HS-27A (cell line): ENCODE measurements around the gene ACBD6.
"Not testable (repeated sequence)": the region's sequence is repeated elsewhere in the genome, so short reads cannot be mapped to it uniquely, and the experiment has no call there.

ENCODE experiments used
- DNase-seq: peaks from one replicate; pipeline ENCODE4 v3.0.0-alpha.2; 2012; ENCODE audit warnings: low read depth, missing footprints

The ACBD6 gene, protein sequence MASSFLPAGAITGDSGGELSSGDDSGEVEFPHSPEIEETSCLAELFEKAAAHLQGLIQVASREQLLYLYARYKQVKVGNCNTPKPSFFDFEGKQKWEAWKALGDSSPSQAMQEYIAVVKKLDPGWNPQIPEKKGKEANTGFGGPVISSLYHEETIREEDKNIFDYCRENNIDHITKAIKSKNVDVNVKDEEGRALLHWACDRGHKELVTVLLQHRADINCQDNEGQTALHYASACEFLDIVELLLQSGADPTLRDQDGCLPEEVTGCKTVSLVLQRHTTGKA

DNA sequence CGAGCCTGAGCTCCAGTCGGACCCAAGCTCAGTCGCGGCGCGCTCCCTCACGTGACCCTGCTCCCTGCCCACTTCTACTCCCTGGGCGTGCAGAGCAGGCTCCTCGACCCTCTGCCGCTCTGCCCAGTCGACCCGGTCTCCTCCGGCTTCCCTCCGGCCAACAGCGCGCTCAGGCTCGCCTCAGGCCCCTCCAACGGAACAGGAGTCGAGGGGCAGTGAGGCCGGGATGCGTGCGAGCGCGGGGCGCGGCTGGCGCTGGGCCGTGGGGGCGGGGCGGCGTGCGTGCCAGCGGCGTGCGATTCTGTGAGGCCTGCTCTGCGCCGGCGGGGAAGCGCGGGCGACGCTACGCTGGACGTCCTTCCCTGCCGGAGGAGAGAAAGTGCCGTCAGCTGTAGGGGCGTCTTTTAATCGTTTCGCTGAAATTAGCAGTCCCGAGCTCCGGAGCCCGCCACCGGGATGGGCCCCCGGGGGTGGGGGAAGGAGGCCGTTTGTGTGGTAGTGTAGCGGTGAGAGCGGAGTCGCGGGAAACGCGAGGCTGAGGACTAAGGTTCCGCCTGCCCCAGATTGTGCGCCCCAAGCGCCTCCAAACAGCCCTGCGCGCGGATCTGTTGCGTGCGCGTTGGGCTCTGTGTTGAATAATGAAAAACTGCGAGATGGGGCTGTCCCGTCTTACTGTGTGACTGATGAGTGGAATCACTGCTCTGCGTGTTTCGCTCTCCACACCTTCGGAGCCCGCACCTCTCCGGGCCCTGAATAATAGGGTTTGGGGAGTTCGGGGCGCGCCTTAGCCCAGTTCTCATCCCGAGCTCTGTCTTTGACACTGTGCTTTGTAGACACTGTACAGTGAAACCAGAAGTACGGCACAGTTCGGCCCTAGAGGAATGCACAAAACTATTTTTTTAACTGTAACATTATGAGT is at the start of gene ACBD6:
Gene ACBD6, minus strand, starts transcription at position 217 of the 919 bp plus-strand sequence. CDS start 311 bp downstream, outside the sequence.
- DNase-seq, result peak; percentile 75

DNA sequence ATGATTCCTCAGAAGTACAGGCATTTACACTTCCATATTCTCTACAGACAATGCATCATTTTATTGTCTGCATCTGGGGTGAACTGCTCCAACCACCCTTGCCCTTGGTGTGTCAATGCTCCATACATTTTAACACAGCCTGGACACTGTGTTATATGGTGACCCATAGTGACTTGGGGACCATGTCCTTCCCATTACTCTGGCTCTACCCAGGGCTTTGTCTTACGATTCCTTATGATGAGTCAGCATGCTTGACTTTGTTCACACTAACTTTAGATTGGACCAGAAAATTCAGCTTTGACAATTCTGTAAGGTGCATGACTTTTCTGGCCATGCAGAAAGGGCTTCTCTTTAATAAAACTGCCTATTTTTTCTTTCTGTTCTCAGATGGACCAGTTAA is 49.6 kb upstream of the ACBD6 start:
- DNase-seq, result no peak

DNA sequence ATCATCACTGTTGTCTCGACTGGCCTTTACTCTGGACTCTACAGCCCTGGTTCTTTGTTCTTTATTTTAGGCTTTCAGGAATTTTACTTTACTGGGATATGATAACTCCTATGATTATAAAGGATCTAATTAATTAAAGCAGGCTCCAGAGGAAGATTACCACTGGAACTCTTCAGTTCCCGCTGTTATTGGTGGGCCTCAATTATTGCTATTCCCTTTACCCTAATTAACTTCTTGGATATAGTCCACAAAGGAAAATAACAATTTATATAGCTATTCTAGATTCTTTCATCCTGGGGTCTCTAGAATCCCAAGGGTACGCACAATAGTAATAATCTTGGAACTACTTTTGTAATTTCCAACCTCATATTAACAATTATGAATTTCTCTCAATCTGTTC is 47.9 kb upstream of the ACBD6 start:
- DNase-seq, result no peak

DNA sequence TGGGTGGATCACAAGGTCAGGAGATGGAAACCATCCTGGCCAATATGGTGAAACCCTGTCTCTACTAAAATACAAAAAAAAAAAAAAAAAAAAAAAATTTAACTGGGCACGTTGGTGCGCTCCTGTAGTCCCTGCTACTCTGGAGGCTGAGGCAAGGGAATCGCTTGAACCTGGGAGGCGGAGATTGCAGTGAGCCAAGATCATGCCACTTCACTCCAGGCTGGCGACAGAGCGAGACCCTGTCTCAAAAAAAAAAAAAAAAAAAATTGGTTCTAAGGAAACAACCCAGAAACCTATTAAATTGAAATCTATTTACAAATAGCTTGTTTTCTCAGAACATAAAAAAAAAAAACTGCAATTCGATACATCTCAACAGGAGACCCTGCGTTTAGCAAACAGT is 47.4 kb upstream of the ACBD6 start:
- DNase-seq, result not testable (repeated sequence)

DNA sequence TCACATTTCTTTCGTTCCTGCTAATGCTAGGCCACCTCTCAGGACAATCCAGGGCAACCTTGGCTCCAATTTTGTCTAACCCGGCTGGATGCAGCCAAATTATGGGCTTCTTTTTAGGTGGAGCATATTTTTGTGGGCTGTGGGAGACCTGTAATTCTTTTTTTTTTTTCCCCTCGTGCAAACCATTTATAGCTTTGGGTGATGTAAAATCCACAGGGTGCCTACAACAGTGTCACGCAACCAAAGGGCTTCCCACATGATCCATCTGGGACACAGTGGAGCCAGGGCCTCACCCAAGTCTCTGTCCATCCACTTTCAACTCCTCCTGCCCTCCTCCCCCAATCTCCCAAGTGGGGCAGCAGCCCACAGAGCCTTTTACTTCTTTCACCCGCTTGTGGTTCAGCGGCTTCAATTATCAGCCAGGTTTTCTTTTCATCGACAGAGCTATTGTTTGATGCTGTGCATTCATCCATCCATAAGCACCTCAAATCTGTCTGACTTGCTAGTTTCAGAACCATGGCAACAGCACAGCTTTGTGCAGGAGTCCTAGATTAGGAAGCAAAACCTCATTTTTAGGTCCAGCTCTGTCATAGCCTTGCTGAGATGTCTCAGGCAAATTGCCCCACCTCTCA is 46.4 kb upstream of the ACBD6 start:
- DNase-seq, result no peak

DNA sequence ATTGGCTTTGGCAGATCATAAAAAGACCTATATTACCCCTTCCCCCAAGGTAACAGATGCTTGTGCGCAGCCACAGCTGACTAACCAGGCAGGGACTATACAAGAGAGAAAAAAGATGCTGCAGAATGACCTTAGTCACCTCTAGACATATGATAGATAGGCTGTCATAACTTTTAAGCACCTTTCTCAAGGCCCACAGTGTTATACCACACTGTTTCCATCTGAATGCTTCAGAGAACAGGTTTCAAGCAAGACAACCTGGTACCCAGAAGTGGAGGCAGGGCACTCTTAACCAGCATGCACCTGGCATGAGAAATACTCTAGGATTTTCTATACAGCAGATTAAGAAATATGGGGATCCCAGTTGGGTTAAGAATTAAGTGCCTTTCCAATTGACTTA is 43.6 kb upstream of the ACBD6 start:
- no peak for DNase-seq

DNA sequence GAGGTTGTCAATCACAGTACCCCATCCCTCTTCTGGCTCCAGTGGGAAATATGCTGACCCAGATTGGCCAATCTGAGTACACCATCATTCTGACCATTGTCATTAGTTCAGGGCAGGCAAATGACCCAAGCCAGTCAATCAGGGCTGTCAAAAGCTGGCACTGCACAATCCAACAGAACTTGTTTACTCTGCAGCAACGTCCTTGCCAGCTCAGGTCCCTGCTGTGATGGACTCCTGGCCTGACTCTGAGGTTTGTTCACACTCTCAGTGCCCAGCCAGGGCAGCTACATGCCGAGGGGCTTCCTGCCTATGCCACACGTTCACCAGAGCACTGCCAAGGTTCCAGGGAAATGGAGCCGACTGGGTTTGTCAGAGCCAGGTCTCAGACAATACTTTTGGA is 41.7 kb upstream of the ACBD6 start:
- no peak for DNase-seq

DNA sequence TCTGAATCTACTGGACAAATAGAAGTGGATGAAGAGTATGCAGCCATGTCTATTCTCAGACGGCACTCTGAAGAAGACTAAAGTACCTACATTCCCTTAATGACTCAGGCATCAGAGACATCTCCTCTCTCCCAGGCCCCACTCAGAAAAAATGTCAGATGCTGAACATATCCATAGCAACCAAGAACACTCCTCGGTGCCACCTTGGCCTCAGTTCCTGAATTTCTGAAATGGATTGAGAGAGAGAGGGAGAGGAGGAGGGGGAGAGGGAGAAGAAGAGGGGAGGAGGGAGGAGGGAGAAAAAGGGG is 40.4 kb upstream of the ACBD6 start:
- no peak for DNase-seq

DNA sequence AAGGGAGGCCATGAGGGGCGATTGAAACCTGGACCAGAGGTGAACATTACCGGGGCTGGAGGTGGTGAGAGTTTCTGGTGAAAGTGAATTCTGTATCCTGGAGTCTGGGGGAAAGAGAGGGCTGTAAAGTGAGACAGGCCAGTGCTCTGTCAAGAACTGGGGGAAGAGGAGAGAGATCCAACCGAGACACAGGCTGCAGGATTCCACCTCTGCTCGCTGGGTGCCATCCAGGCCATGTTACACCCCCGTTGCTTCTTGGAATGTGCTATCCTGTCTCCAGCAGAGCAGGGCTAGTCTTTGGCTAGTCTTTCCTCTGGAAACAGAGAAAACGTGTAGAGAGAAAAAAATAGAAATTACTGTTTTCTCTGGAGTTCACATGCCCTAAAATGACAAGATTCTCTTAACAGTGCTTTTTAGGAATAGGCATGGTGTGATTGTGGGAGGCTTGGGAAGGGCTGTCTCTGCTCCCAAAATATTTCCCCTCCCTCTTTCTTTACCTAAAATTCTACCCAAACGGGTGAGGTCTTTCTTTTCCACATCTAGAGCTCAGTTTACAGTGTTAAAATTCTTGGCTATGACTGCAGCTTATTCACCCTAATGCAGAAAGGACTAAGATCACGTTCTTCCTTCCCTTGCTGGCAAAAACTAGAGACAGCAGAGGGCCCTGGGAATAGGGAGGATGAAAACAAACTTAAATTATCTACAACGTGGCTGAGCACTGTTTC is 39.9 kb upstream of the ACBD6 start:
- no peak for DNase-seq

DNA sequence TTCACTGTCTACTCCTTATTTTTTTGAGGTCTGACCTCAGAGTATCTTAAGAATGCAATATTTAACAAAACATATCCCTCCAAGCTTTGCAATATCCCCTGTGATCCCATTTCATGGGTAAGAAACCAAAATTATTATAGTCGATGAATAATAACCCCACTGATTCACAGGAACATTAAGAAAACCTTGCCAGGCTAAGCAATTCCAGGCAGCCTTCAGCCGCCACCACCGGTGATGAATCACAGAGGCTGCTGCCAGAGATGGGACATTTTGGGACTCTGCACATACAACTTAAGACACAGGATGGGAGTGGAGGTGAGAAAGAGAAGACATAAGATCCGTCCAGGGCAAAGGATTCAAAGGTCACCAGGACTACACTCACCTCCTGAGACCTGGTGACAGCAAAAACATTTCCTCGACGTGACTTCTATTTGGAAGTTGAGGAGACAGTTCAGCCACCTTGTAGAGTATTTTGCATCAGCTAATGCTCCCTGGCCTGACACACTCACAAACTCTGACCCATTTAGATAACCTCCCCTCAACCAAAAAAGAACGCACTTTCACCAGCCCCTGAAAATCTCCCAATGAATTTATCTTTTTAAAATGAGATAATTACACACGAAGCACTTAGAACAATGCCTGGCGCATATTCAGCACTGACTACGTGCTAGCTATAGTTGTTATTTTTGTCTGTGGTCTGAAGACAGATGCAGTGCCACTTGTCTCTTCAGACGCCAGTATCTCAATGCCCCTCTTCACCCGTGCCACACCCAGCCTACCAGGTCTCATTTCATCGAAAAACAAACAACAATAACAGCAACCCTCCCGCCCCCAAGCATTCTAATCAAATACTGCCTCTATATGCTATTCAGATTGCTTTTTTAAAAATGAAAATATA is 38.6 kb upstream of the ACBD6 start:
- no peak for DNase-seq

DNA sequence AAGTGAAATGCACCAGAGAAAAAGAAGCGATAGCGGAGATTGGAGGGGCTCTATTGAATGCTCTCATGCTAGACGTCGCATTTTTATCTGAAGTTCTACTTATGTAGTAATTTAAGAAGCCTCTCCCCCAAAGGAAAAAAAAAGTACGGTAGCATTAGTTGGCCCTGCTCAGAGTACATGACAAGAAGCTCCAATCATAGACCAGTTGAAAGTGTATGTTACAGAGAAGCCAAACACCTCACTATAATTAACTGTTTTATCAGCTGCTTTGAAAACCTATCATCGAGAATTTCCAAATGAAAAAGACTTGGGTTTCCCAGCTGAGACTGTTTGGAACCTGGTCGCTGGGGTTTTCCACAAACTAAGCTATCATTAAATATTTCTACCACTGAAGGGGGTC is 36.8 kb upstream of the ACBD6 start:
- no peak for DNase-seq

DNA sequence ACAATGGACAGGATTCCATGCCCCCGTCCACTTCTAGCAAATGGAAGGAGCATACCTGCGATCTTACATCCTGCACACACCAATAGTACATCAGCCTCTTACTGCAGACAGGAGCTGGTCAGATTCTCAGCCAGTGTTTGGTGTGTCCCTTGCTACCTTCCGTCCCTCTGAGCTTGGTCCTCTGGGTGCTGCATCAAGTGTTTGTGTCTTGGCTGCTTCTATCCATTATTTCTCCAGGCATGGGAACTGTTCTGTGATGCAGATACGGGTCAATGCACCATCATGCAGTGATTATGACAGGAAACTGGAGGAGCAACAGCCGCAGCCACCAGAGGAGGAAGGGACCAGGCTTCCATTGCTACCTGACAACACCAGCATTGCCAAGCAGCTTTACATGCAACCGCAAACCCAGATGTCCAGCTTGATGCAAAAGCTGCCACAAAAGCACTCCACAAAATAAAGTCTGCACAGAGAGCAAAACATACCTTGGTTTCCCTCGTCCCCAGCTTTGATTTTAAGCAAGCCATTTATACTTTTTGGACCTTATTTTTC is 34.5 kb upstream of the ACBD6 start:
- DNase-seq, result no peak

DNA sequence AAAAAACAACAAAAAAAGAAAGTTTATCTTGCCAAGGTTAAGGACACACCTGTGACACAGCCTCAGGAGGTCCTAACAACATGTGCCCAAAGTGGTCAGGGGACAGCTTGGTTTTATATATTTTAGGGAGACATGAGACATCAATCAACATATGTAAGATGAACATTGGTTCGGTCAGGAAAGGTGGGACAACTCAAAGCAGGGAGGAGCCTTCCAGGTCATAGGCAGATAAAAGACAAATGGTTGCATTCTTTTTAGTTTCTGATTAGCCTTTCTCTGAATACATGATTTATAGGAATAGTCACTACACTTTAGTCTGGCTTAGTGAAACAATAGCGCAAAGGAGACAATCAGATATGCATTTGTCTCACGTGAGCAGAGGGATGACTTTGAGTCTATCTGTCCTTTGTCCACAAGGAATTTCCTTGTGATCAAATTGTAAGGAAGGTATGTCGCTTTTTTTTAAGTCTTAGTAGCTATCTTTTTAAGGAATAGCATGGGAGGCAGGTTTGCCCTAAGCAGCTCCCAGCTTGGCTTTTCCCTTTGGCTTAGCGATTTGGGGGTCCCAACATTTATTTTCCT is 33.1 kb upstream of the ACBD6 start:
- no peak for DNase-seq

DNA sequence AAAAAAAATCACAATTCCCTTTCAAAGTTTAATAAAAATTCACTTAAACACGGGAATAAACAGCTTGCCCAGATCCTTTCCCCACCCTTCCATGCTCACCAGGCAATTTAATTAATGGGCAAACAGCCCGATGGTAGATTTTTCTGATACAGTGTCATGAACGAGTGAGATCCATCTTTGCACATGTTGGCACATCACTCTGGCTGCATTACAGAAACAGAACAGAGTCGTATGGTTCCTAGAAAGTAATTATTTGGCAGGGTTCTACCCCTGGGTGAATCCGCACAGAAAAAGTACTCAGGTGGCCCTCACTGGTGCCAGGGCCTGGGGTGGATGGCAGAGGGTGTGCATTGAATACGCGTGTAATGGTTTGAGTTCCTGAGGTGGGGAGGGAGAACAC is 31.8 kb upstream of the ACBD6 start:
- no peak for DNase-seq

DNA sequence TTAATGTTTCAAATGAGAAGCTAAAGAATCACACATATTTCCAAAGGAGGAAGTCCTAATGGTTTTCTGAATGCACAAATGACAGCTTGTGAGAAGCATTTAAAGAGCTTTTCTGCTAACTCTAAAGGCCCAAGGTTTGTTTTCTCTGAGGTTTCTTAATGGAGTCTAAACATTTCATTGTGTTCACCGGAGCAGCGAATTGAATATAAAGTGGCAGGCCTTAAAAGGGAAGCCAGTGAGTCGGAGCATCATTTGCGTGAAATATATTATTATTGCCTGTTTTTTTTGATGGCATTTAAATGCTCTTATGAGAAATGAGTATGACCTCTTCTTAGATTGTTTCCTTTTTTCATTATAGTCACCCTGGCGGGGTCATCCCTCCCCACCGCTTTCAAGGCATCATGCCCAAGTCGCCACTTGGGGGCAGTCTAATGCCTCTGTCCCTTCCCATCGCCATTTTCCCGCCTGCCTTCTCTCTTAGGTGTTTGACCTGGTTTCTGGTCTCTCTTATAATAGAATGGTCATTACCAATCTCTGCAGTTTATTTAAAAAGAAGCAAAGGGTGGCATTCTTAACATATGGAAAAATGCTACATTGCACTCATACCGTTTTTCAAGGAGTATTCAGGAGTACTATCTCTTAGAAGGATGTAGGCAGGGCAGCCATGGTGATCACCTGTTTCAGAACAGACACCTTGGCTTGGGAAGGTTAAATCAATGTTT is 31.1 kb upstream of the ACBD6 start:
- no peak for DNase-seq

DNA sequence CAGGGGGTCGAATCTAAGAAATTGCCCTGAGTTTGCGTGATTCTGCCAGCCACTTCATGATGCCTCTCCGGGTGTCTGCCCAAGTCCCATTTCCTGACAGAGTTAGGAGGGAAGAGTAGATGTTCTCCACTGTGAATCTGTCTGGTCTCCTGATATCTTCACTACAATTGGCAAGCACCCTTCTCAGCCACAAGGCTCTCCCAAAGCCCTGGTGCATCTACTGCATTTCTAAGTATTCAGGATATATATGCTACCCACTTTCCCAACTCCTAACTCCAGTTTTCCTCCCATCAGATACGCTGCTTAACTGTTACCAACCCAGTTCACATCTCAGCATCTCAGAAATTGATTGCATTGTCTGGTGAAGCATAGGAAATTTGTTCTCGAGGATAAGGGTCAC is 30.5 kb upstream of the ACBD6 start:
- DNase-seq, result no peak

DNA sequence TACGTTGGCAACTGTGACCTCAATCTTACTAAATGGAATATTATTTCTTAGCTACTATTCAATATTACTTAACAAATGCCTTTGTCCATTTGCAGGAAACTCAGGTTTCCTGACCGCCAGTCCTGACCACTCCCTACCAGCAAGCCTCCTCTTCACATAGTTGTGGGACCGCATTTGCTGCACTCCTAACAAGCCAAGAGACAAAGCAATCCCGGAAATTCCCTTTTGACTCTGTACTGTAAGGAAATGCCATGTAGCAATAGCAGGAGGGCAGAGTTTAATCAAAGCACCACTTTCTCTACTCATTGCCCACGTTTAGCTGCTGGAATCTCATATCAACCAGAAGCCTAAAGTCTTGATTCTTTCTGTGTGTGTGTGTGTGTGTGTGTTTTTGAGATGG is 28.1 kb upstream of the ACBD6 start:
- no peak for DNase-seq

DNA sequence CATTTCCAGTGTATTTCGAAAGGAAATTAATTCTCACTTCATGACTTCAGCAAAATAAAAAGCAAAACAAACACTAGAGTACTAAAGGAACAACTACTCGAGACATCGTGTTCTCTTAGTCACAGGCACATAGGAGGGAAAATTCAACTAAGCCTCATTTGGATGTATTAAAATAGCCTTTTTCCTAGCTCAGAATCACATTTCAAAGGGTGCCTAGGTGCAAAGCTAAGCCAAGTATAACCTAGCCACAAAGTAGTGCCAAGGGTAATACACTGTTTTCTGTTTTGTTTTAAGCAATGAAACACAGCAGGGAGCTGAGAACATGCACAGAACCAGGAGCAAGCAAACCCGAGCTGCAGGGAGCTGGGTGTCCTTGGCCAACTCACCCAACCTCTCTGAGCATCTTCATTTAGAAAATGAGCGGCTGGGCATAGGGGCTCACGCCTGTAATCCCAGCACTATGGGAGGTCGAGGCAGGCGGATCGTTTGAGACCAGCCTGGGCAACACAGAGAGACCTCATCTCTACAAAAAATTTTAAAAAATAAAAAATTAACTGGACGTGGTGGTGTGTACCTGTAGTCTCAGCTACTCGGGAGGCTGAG is 26.6 kb upstream of the ACBD6 start:
- no peak for DNase-seq

DNA sequence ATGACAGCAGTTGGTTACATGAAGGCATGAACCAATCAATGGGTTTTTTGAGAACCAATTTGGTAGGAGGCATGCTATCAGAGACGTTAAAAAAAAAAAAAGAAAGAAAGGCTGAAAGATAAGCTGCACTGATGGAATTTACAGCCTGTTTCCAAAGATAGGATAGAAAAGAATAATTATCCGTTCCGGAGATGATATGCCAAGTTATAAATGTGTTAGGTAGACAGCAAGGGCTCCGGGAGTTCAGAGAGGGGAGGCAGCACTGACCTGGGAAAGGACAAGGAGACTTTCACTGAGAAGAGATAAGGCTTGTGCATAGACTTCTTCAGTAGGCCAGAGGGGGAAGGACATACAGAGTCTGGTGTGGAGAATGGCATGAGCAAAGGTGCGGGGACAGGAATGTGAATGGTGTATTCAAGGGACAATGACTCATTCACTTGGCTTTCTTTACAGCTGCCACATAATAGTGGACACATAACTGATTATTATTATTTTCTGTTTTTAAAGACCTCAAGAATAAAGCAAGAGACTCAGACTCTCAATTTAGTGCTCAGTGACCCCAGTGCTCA is 24.8 kb upstream of the ACBD6 start:
- DNase-seq, result no peak
